ENCODE results near the gene MOCS1. TPM values are rescaled to one million over a fixed set of nuclear protein-coding genes. Genes with fewer than 3 reads are reported as not detected.

The MOCS1 gene
- total RNA-seq, 1 donor from 2014 or later = 29.3 TPM

- H3K36me3 ChIP-seq = peaks cover 29% of the 10 kb centered on the region
- intact Hi-C loops (cut with DNase I) = no loop called here
- no peak overlapping the region for H3K27ac ChIP-seq
- H3K27me3 ChIP-seq = no peaks in the 10 kb centered on the region
- TF ChIP-seq CTCF (IDR thresholded peaks at IDR 0.05) = no peak
- no peak for ATAC-seq
- peak; percentile 35 for DNase-seq
- no peak overlapping the region for H3K4me3 ChIP-seq
- no peaks in the 10 kb centered on the region for H3K4me1 ChIP-seq
- H3K9me3 ChIP-seq = no peaks in the 10 kb centered on the region
Measured at GRCh38 chr6:39907871-39908575, 26.2 kb downstream of the MOCS1 start.

- no peak for DNase-seq
- no peaks in the 10 kb centered on the region for H3K27me3 ChIP-seq
Measured at GRCh38 chr6:39906318-39906761, 27.9 kb downstream of the MOCS1 start.

GRCh38 chr6:39905640-39905975, 28.7 kb downstream of the MOCS1 start:
- Histone ChIP-seq H3K4me3 (no peak overlapping the region), H3K27me3 (no peaks in the 10 kb centered on the region), H3K4me1 (no peaks in the 10 kb centered on the region), H3K27ac (no peak overlapping the region), H3K36me3 (peaks cover 24% of the 10 kb centered on the region), H3K9me3 (no peaks in the 10 kb centered on the region)
- DNase-seq = peak; percentile 38
- intact Hi-C loops (cut with DNase I) = no loop called here
- TF ChIP-seq CTCF (IDR thresholded peaks at IDR 0.05) = no peak
- no peak for ATAC-seq

More at GRCh38 chr6:39906318-39906761, 27.9 kb downstream of the MOCS1 start:
- Histone ChIP-seq H3K36me3 (peaks cover 21% of the 10 kb centered on the region), H3K27ac (no peak overlapping the region), H3K4me1 (no peaks in the 10 kb centered on the region), H3K4me3 (no peak overlapping the region), H3K9me3 (no peaks in the 10 kb centered on the region)
- ATAC-seq = no peak
- no peak for TF ChIP-seq CTCF (IDR thresholded peaks at IDR 0.05)
- intact Hi-C loops (cut with DNase I) = no loop called here

GRCh38 chr6:39904946-39905639, 29.2 kb downstream of the MOCS1 start:
- no peak for ATAC-seq
- intact Hi-C loops (cut with DNase I) = no loop called here
- no peaks in the 10 kb centered on the region for H3K4me1 ChIP-seq
- H3K36me3 ChIP-seq = peaks cover 24% of the 10 kb centered on the region
- no peak overlapping the region for H3K27ac ChIP-seq
- DNase-seq = no peak
- no peak overlapping the region for H3K4me3 ChIP-seq
- no peak for TF ChIP-seq CTCF (IDR thresholded peaks at IDR 0.05)
- no peaks in the 10 kb centered on the region for H3K27me3 ChIP-seq
- H3K9me3 ChIP-seq = no peaks in the 10 kb centered on the region

GRCh38 chr6:39903656-39904055, 30.6 kb downstream of the MOCS1 start:
- Histone ChIP-seq H3K4me3 (no peak overlapping the region), H3K27me3 (no peaks in the 10 kb centered on the region), H3K36me3 (peaks cover 33% of the 10 kb centered on the region), H3K9me3 (no peaks in the 10 kb centered on the region), H3K27ac (no peak overlapping the region), H3K4me1 (no peaks in the 10 kb centered on the region)
- no peak for DNase-seq
- ATAC-seq = no peak
- TF ChIP-seq CTCF (IDR thresholded peaks at IDR 0.05) = no peak
- intact Hi-C loops (cut with DNase I) = no loop called here
